T-helper 2 cell (primary cell): Measurements from ENCODE around the gene RUNX1.

ENCODE experiments used
- DNase-seq, 5 experiments: peaks; one replicate each; pipeline versions ENCODE4 v3.0.0 to v3.0.0-alpha.2; 2012 to 2022

The RUNX1 gene

DNA sequence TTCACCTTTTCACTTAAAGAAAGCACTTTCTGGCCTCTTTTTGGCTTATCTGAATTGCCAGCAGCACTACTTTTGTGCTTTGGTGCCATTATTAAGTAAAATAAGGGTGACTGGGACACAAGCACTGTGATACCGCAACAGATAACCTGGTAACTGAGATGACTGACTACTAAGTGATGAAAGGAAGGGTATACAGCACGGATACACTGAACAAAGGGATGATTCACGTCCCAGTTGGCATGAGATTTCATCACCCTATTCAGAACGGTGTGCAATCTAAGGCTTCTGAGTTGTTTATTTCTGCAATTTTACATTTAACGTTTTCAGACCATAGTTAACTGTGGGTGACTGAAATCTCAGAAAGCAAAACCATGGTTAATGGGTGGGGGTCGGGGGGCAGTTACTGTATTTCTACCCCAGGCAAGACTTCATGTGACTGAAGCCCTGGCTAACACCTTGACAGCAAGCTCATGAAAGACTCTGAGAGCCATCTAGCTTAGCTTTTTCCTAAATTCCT, 277.5 kb downstream of the RUNX1 start:
- no peak for DNase-seq

- no peak for DNase-seq
Observed at GRCh38 chr21:34770576-34770975, 278.5 kb downstream of the RUNX1 start.

- DNase-seq = no peak
Observed at GRCh38 chr21:34768326-34768725, 280.8 kb downstream of the RUNX1 start.

- no peak for DNase-seq
Observed at GRCh38 chr21:34766862-34767261, 282.2 kb downstream of the RUNX1 start.

DNA sequence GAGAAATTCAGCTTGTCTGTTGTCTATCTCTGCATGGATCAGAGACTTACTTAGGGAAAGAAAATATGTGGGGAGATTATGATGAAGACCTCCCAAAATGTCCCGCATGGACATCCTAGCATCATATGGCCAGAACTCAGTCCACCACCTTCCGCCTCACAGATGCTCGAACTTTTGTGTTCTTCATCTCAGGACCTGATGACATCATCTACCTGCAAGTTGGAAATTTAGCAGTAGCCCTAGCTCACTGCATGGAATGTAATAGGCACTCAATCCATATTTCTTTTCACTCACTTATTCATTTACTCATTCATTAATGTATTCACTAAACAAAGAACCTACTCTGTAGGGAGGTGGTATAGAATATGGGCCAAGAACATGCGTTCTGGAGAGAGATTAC, 283.5 kb downstream of the RUNX1 start:
- no peak for DNase-seq

DNA sequence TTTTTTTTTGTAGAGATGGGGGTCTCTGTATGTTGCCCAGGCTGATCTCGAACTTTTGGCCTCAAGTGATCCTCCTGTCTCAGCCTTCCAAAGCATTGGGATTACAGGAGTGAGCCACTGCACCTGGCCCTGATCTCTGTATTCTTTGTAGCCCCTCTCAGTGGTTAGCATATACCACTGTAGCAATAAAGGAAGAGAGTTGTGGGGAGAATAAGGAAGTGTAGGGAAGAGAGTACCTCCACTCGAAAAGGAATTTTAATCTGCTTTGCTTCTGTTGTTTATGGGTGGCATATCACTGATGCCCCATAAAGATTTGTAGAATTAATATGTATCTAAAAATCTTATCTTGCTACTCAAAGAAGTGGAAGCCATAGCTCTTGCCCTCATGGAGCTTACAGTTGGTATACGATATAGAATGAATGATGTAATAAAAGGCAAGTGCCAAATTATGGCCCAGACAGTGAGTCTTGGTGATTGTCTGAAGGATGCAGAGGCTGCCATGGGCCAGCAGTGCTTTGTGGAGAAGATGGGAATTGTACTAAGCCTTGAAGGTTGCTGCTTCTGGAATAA, 284.3 kb downstream of the RUNX1 start:
- DNase-seq = no peak

DNA sequence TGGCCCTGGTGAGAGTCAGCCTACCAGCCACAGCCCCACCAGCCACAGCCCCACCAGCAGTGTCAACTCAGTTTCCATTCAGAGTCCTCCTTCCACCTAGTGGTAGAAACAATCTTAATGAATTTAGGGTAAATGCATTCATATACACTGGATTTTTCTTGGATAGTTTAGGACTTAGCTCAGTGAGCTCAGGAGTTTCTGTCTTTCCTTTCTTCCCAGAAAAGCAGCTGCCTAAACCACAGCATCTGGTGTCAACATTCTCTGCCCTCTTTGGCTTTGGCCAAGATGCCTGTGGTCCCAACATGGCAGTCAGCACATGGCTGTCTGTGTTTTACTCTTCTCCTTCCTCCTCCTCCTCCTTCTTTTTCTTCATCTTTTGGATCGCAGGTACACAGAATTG, 286.3 kb downstream of the RUNX1 start:
- DNase-seq = no peak

- DNase-seq = no peak
Observed at GRCh38 chr21:34761758-34762330, 287.3 kb downstream of the RUNX1 start.

DNA sequence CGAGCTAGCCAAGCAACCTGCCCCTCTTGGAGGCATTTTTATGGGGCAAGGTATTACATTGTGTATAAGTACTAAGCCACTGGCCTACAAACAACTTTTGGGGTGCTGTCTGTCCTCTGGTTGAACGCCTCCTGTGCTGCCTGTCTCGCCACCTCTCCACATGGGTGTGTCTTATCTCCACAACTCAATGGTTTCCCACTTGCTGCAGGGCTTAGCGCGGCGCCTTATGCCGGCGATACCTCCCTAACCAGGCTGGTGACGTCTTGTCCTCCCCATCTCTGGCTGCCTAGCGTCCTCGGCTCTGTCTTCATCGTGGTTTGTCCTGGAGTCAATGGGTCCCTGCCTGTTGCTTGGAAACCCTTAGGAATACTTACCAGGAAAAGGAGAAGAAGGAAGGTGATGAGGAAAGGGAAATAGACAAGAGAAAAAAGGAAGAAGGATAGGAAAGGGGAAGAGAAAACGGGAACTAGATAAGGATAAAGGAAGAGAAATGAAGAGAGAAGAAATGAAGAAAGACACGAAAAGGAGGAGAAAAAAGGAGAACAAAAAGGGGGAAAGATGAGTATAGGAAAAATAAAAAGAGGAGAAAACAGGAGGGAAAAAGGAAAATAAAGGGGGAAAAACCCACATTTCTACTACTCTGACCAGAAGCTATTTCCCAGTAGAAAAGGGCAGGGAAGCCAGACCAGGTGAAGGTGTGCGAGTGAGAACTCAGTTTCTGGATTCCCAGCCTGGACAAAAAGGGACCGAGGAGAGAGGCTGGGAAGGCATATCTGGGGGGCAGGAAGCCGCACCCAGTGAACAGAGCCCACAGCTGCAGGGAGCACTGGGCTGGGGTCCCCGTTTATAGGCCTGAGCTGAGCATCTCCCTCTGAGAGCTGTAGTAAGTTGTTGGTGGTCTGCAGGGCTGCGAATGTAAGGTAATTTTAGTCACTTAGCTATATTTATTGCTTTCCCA, 294.1 kb downstream of the RUNX1 start:
- DNase-seq = no peak

DNA sequence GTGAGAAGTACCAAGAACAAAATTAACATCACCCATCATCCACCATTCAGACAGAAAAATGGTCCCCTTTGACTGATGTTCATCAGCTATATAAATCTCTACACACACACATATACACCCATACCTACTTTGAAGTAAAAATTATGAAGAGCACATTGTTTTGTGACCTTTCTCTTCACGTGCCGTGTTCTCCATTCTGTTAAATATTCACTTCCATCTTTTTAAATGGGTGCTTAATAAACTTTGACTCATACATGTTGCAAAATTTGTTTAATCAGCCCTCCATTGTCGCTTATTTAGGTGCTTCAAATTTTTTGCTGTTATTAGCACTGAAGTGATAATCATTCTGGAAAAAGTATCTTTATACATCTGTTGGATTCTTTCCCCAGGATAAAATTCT, 300.2 kb downstream of the RUNX1 start:
- DNase-seq = no peak

- peak in 4 of 5 experiments; percentile 10 to 61 (median 20) for DNase-seq
Observed at GRCh38 chr21:34745557-34746255, 303.4 kb downstream of the RUNX1 start.

- DNase-seq = no peak
Observed at GRCh38 chr21:34744801-34745200, 304.3 kb downstream of the RUNX1 start.

DNA sequence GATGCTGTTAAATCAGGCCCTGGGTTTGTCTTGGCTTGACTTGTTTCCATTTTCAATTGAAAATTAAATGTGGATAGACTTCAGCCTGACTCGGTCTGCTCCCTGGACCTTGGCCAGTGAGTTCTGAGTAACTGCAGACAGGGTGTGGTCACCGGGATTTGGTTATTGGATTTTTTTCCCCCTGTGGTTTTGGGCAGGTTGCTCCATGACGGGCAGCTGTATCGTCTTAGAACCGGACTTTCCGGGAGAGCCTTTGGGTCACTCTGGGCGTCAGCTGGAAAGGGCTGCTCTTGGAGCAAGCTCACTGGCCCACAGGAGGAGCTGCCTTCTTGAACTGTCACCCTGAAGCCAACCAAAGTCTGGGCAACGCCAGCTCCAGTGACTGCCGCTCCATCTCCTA, 305.3 kb downstream of the RUNX1 start:
- no peak for DNase-seq

GRCh38 chr21:34743285-34743684, 305.8 kb downstream of the RUNX1 start:
- DNase-seq = no peak

- DNase-seq = no peak
Observed at GRCh38 chr21:34740198-34740597, 308.9 kb downstream of the RUNX1 start.
